OCI-LY3 (cell line): ENCODE measurements around the gene NACAD.
A peak's percentile ranks its signal among the peaks of the same experiment; 100 is the strongest.

Source experiments
- H2AFZ ChIP-seq: fragments of 200-600, 300-600 bp; shearing (Covaris generic); 2 replicates; pipeline ENCODE4 v1.6.0; 2014; ENCODE audit warnings: antibody characterized with exemption, low read depth, low read length
- H3K27ac ChIP-seq: fragments of 200-600, 300-600 bp; sonication (generic); 2 replicates; pipeline ENCODE4 v1.5.1; 2014; ENCODE audit warnings: mild to moderate bottlenecking, low read length, moderate library complexity, mixed read lengths
- H3K27me3 ChIP-seq: fragments of 200-600, 300-600 bp; sonication (generic); 2 replicates; pipeline ENCODE4 v1.6.1; 2014; ENCODE audit warnings: low read depth, low read length, mixed read lengths
- H3K36me3 ChIP-seq: fragments of 200-600, 300-600 bp; sonication (generic); replicated peaks from 2 replicates; pipeline ENCODE3; 2014; ENCODE audit warnings: low read depth, low read length, mixed read lengths
- H3K4me1 ChIP-seq: fragments of 300-600, 200-600 bp; sonication (generic); 2 replicates; pipeline ENCODE4 v1.6.1; 2014; ENCODE audit warnings: low read length, mixed read lengths
- H3K4me2 ChIP-seq: fragments of 200-600, 300-600 bp; sonication (generic); 2 replicates; pipeline ENCODE4 v1.6.1; 2014; ENCODE audit warnings: low read length, mixed read lengths
- H3K4me3 ChIP-seq: fragments of 300-600, 200-600 bp; sonication (generic); 2 replicates; pipeline ENCODE4 v1.5.1; 2014; ENCODE audit warnings: antibody characterized with exemption, mild to moderate bottlenecking, low read length, moderate library complexity
- H3K79me2 ChIP-seq: fragments of 300-600, 200-600 bp; shearing (Covaris generic); 2 replicates; pipeline ENCODE4 v1.6.1; 2014; ENCODE audit warnings: mild to moderate bottlenecking, low read length, mixed read lengths
- H3K9ac ChIP-seq: fragments of 300-600, 200-600 bp; shearing (Covaris generic); 2 replicates; pipeline ENCODE4 v1.6.0; 2014; ENCODE audit warnings: mild to moderate bottlenecking, low read length, moderate library complexity
- H3K9me3 ChIP-seq: fragments of 200-600, 300-600 bp; shearing (Covaris generic); 2 replicates; pipeline ENCODE4 v1.6.1; 2014; ENCODE audit warnings: low read length, mixed read lengths; ENCODE audit not compliant: insufficient read depth
- H4K20me1 ChIP-seq: fragments of 200-600, 300-600 bp; sonication (generic); 2 replicates; pipeline ENCODE4 v1.6.1; 2016; ENCODE audit warnings: low read length, mixed read lengths; ENCODE audit not compliant: insufficient read depth
- CTCF ChIP-seq: fragments of 200-600, 300-600 bp; sonication (generic); IDR thresholded peaks from 2 replicates; pipeline ENCODE4 v1.5.1; 2014; ENCODE audit warnings: antibody characterized with exemption, low read length, low read depth
- EZH2phosphoT487 ChIP-seq: fragments of 200-600 bp; shearing (Covaris generic); IDR thresholded peaks from 2 replicates; pipeline ENCODE4 v1.6.1; 2018; ENCODE audit warnings: antibody characterized with exemption, mixed run types, low read depth

Gene NACAD, protein sequence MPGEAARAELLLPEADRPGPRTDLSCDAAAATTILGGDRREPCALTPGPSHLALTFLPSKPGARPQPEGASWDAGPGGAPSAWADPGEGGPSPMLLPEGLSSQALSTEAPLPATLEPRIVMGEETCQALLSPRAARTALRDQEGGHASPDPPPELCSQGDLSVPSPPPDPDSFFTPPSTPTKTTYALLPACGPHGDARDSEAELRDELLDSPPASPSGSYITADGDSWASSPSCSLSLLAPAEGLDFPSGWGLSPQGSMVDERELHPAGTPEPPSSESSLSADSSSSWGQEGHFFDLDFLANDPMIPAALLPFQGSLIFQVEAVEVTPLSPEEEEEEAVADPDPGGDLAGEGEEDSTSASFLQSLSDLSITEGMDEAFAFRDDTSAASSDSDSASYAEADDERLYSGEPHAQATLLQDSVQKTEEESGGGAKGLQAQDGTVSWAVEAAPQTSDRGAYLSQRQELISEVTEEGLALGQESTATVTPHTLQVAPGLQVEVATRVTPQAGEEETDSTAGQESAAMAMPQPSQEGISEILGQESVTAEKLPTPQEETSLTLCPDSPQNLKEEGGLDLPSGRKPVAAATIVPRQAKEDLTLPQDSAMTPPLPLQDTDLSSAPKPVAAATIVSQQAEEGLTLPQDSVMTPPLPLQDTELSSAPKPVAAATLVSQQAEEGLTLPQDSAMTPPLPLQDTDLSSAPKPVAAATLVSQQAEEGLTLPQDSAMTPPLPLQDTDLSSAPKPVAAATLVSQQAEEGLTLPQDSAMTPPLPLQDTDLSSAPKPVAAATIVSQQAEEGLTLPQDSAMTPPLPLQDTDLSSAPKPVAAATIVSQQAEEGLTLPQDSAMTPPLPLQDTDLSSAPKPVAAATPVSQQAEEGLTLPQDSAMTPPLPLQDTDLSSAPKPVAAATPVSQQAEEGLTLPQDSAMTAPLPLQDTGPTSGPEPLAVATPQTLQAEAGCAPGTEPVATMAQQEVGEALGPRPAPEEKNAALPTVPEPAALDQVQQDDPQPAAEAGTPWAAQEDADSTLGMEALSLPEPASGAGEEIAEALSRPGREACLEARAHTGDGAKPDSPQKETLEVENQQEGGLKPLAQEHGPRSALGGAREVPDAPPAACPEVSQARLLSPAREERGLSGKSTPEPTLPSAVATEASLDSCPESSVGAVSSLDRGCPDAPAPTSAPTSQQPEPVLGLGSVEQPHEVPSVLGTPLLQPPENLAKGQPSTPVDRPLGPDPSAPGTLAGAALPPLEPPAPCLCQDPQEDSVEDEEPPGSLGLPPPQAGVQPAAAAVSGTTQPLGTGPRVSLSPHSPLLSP (N-terminal part only)

GRCh38 chr7:45088821-45089340 lies at the start of gene NACAD:
TSS of gene NACAD (minus strand) at chr7:45088969. CDS start at chr7:45088894, 75 bp downstream.
- no peaks in the 10 kb centered on the region for H3K79me2 ChIP-seq
- H3K4me1 ChIP-seq: no peaks in the 10 kb centered on the region
- H3K27ac ChIP-seq: no peak within 1 kb of the TSS
- no peaks in the 10 kb centered on the region for H3K27me3 ChIP-seq
- no peaks in the 10 kb centered on the region for H4K20me1 ChIP-seq
- H3K36me3 ChIP-seq: no peaks in the 10 kb centered on the region
- H3K9ac ChIP-seq: no peak within 1 kb of the TSS
- TF ChIP-seq CTCF (no peak), EZH2phosphoT487 (no peak)
- no peak within 1 kb of the TSS for H2AFZ ChIP-seq
- H3K4me3 ChIP-seq: no peak within 1 kb of the TSS
- no peaks in the 10 kb centered on the region for H3K9me3 ChIP-seq
- no peak within 1 kb of the TSS for H3K4me2 ChIP-seq

GRCh38 chr7:45136106-45137060 lies 47.6 kb upstream of the NACAD start:
- no peak for TF ChIP-seq EZH2phosphoT487
- TF ChIP-seq CTCF: peak; percentile 90
- Histone ChIP-seq H3K79me2 (no peaks in the 10 kb centered on the region), H3K27ac (no peak overlapping the region), H4K20me1 (no peaks in the 10 kb centered on the region), H2AFZ (peak overlapping the region; percentile 44; the same call in 1 of the 2 replicates), H3K4me1 (peaks cover 17% of the 10 kb centered on the region), H3K4me2 (peak overlapping the region; percentile 54), H3K9me3 (no peaks in the 10 kb centered on the region), H3K4me3 (no peak overlapping the region), H3K27me3 (peaks cover 4% of the 10 kb centered on the region; the same call in 1 of the 2 replicates), H3K9ac (no peak overlapping the region), H3K36me3 (peaks cover 7% of the 10 kb centered on the region)

- no peaks in the 10 kb centered on the region for H3K36me3 ChIP-seq
- no peaks in the 10 kb centered on the region for H3K9me3 ChIP-seq
- H3K27me3 ChIP-seq: peaks cover 4% of the 10 kb centered on the region; the same call in 1 of the 2 replicates
- H3K4me2 ChIP-seq: no peak overlapping the region
- peaks cover 7% of the 10 kb centered on the region for H3K4me1 ChIP-seq
- H3K4me3 ChIP-seq: no peak overlapping the region
- H4K20me1 ChIP-seq: no peaks in the 10 kb centered on the region
- no peak for TF ChIP-seq CTCF
- TF ChIP-seq EZH2phosphoT487: no peak
- H3K27ac ChIP-seq: no peak overlapping the region
- no peak overlapping the region for H3K9ac ChIP-seq
- no peaks in the 10 kb centered on the region for H3K79me2 ChIP-seq
- no peak overlapping the region for H2AFZ ChIP-seq
Measured at GRCh38 chr7:45133877-45134276, 45.1 kb upstream of the NACAD start.
